ENCODE data around the gene AFAP1L1.
A peak's percentile ranks its signal among the peaks of the same experiment; 100 is the strongest.

Gene AFAP1L1

DNA sequence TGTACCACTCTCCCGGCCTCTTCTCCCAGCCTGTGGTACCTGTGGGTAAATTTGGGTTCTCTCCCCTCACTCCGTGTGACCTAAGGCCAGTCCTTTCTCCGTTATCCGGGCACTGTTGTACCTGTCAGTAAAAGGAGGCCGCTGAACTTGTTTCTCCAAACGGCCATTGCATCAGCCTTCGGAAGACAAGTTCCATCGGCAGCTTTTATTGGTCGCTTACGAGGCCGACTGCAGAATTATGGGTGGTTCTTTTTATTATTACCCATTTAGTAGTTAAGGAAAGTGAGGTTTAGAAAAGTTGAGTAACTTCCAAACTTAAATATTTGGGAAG, 74.2 kb downstream of the AFAP1L1 start:
- H2AK5ac ChIP-seq (ENCODE audit: low read depth, low read length): peak overlapping the region; percentile 54
- H3K4me3 ChIP-seq (ENCODE audit: low read length in 2 of 2): peak overlapping the region; percentile 91 to 93
- H2AFZ ChIP-seq (ENCODE audit: low read length): peak overlapping the region; percentile 86
- H2BK5ac ChIP-seq (ENCODE audit: low read length): peak overlapping the region; percentile 30
- H2BK12ac ChIP-seq (ENCODE audit: low read length): no peak overlapping the region
- H4K91ac ChIP-seq (ENCODE audit: low read depth, low read length, poor library complexity): peak overlapping the region; percentile 38
- WGBS, 2 donors (ENCODE audit: extremely low coverage in 2 of 2, insufficient read length in 2 of 2, insufficient replicate concordance in 1 of 2): no CpG with 5 or more reads among the region's 11 CpGs
- peak overlapping the region; percentile 98 for H3K9ac ChIP-seq (ENCODE audit: low read depth, low read length, poor library complexity)
- peak overlapping the region; percentile 96 for H3K18ac ChIP-seq (ENCODE audit: low read length)
- H3K79me1 ChIP-seq (ENCODE audit: low read depth, low read length): peaks cover 5% of the 10 kb centered on the region
- no peak overlapping the region for H3K4ac ChIP-seq (ENCODE audit: low read length)
- H3K36me3 ChIP-seq (replicated peaks in 1 of 2; ENCODE audit: control insufficient read depth in 2 of 2, insufficient read depth in 2 of 2, low read length in 2 of 2): peaks cover 16 to 40% of the 10 kb centered on the region in 2 donors
- H3K27ac ChIP-seq (replicated peaks; ENCODE audit: low read length): no peak overlapping the region
- no peaks in the 10 kb centered on the region for H3K27me3 ChIP-seq (ENCODE audit: control insufficient read depth in 3 of 3, insufficient read depth in 3 of 3, low read depth in 1 of 3, low read length in 3 of 3)
- H3K4me1 ChIP-seq (ENCODE audit: control insufficient read depth in 2 of 2, insufficient read depth in 1 of 2, low read depth in 1 of 2, low read length in 2 of 2): peaks cover 2 to 5% of the 10 kb centered on the region in 2 donors
- H4K8ac ChIP-seq (ENCODE audit: low read depth, low read length): no peak overlapping the region
- DNase-seq (ENCODE audit: low spot score): no peak
- peak overlapping the region; percentile 85 for H3K14ac ChIP-seq (ENCODE audit: low read length)
- H2BK120ac ChIP-seq (ENCODE audit: low read depth, low read length): no peak overlapping the region
- H3K4me2 ChIP-seq (ENCODE audit: insufficient read depth, low read length, poor library complexity, severe bottlenecking): peak overlapping the region; percentile 78
- no peak overlapping the region for H3K23ac ChIP-seq (ENCODE audit: low read depth, low read length, poor library complexity)
- H2BK15ac ChIP-seq (ENCODE audit: low read length): peak overlapping the region; percentile 76
- H3K9me3 ChIP-seq (replicated peaks in 1 of 2; ENCODE audit: control insufficient read depth in 2 of 2, insufficient read depth in 1 of 2, low read depth in 1 of 2, low read length in 2 of 2): no peaks in the 10 kb centered on the region

DNA sequence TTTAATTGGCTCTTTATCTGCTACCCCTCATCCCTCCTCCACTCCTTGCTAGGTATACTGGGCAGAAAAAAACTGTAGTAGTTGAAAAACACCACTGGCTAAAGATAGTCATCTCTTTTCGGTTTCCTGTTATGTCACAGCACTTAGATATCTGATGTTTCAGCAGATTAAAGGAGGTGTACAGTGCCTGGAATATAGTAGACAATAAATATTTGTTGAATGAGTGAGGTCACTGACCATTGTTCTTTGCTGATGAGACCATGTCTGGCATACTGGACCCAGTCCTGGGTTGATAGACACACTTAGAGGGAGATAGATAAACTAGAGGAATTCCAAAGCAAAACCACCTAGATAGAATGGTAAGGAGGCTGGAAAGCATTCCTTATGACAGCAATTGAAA, 76.9 kb downstream of the AFAP1L1 start:
- Histone ChIP-seq H3K4me1 (ENCODE audit: control insufficient read depth in 2 of 2, insufficient read depth in 1 of 2, low read depth in 1 of 2, low read length in 2 of 2) (peaks cover 2 to 5% of the 10 kb centered on the region in 2 donors), H3K9ac (ENCODE audit: low read depth, low read length, poor library complexity) (no peak overlapping the region), H3K4ac (ENCODE audit: low read length) (no peak overlapping the region), H3K9me3 (replicated peaks in 1 of 2; ENCODE audit: control insufficient read depth in 2 of 2, insufficient read depth in 1 of 2, low read depth in 1 of 2, low read length in 2 of 2) (no peaks in the 10 kb centered on the region), H2AFZ (ENCODE audit: low read length) (no peak overlapping the region), H3K27ac (replicated peaks; ENCODE audit: low read length) (no peak overlapping the region), H3K4me3 (ENCODE audit: low read length in 2 of 2) (no peak overlapping the region), H3K14ac (ENCODE audit: low read length) (no peak overlapping the region), H2AK5ac (ENCODE audit: low read depth, low read length) (no peak overlapping the region), H3K4me2 (ENCODE audit: insufficient read depth, low read length, poor library complexity, severe bottlenecking) (no peak overlapping the region), H2BK15ac (ENCODE audit: low read length) (no peak overlapping the region), H3K23ac (ENCODE audit: low read depth, low read length, poor library complexity) (no peak overlapping the region), H2BK5ac (ENCODE audit: low read length) (no peak overlapping the region), H3K18ac (ENCODE audit: low read length) (no peak overlapping the region), H2BK120ac (ENCODE audit: low read depth, low read length) (no peak overlapping the region), H2BK12ac (ENCODE audit: low read length) (no peak overlapping the region), H3K36me3 (replicated peaks in 1 of 2; ENCODE audit: control insufficient read depth in 2 of 2, insufficient read depth in 2 of 2, low read length in 2 of 2) (peaks cover 22 to 67% of the 10 kb centered on the region in 2 donors), H4K8ac (ENCODE audit: low read depth, low read length) (no peak overlapping the region), H4K91ac (ENCODE audit: low read depth, low read length, poor library complexity) (no peak overlapping the region), H3K79me1 (ENCODE audit: low read depth, low read length) (peaks cover 5% of the 10 kb centered on the region), H3K27me3 (ENCODE audit: control insufficient read depth in 3 of 3, insufficient read depth in 3 of 3, low read depth in 1 of 3, low read length in 3 of 3) (no peaks in the 10 kb centered on the region)
- no CpG with 5 or more reads among the region's 1 CpG for WGBS, 2 donors (ENCODE audit: extremely low coverage in 2 of 2, insufficient read length in 2 of 2, insufficient replicate concordance in 1 of 2)
- DNase-seq (ENCODE audit: low spot score): no peak

DNA sequence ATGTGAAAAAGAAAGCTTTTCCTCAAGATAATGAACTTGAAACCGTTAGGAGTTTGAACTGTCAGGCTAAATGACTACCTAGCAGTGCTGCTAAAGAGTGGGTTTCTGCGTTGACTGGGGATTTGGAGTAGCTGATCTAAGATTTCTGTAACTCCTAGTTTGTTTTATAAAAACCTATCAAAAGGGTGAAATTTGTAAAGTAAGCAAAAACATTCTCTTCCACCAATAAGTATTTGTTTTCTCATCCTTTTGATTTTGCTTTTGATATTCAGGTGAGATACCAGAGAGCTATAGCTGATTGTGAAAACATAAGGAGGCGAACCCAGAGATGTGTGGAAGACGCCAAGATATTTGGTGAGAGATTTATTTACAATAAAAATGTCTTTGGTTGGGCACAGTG, 77.7 kb downstream of the AFAP1L1 start:
- H4K91ac ChIP-seq (ENCODE audit: low read depth, low read length, poor library complexity): no peak overlapping the region
- peaks cover 5% of the 10 kb centered on the region for H3K79me1 ChIP-seq (ENCODE audit: low read depth, low read length)
- no peaks in the 10 kb centered on the region for H3K9me3 ChIP-seq (replicated peaks in 1 of 2; ENCODE audit: control insufficient read depth in 2 of 2, insufficient read depth in 1 of 2, low read depth in 1 of 2, low read length in 2 of 2)
- H3K4me3 ChIP-seq (ENCODE audit: low read length in 2 of 2): no peak overlapping the region
- no peak overlapping the region for H2BK12ac ChIP-seq (ENCODE audit: low read length)
- no peak overlapping the region for H3K4me2 ChIP-seq (ENCODE audit: insufficient read depth, low read length, poor library complexity, severe bottlenecking)
- H2AK5ac ChIP-seq (ENCODE audit: low read depth, low read length): no peak overlapping the region
- H3K27me3 ChIP-seq (ENCODE audit: control insufficient read depth in 3 of 3, insufficient read depth in 3 of 3, low read depth in 1 of 3, low read length in 3 of 3): no peaks in the 10 kb centered on the region
- H3K18ac ChIP-seq (ENCODE audit: low read length): no peak overlapping the region
- H3K4ac ChIP-seq (ENCODE audit: low read length): no peak overlapping the region
- no peak overlapping the region for H3K14ac ChIP-seq (ENCODE audit: low read length)
- peaks cover 2 to 3% of the 10 kb centered on the region in 2 donors for H3K4me1 ChIP-seq (ENCODE audit: control insufficient read depth in 2 of 2, insufficient read depth in 1 of 2, low read depth in 1 of 2, low read length in 2 of 2)
- no peak overlapping the region for H3K27ac ChIP-seq (replicated peaks; ENCODE audit: low read length)
- H3K36me3 ChIP-seq (replicated peaks in 1 of 2; ENCODE audit: control insufficient read depth in 2 of 2, insufficient read depth in 2 of 2, low read length in 2 of 2): peaks cover 22 to 76% of the 10 kb centered on the region in 2 donors
- DNase-seq (ENCODE audit: low spot score): no peak
- WGBS, 2 donors (ENCODE audit: extremely low coverage in 2 of 2, insufficient read length in 2 of 2, insufficient replicate concordance in 1 of 2): no CpG with 5 or more reads among the region's 4 CpGs
- no peak overlapping the region for H2BK15ac ChIP-seq (ENCODE audit: low read length)
- no peak overlapping the region for H2BK120ac ChIP-seq (ENCODE audit: low read depth, low read length)
- H2BK5ac ChIP-seq (ENCODE audit: low read length): no peak overlapping the region
- no peak overlapping the region for H4K8ac ChIP-seq (ENCODE audit: low read depth, low read length)
- no peak overlapping the region for H3K9ac ChIP-seq (ENCODE audit: low read depth, low read length, poor library complexity)
- no peak overlapping the region for H2AFZ ChIP-seq (ENCODE audit: low read length)
- no peak overlapping the region for H3K23ac ChIP-seq (ENCODE audit: low read depth, low read length, poor library complexity)

DNA sequence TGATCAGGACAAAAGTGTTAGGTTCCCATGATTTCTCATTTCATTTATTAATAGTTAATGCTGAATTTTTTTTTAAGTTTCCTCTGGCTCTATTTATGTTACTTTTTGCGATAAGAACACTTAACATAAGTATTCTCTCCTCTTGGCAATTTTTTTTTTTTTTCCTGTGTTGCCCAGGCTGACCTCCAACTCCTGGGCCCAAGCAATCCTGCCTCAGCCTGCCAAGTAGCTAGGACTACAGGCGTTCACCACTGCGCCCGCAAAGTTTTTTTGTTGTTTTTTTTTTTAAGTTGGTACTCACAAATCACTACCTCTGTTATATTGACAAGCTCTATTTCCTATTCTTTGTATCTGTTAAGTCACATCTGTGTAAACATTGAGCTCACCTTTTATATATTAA, 80.5 kb downstream of the AFAP1L1 start:
- DNase-seq (ENCODE audit: low spot score): no peak
- Histone ChIP-seq H3K4me3 (ENCODE audit: low read length in 2 of 2) (no peak overlapping the region), H3K4me1 (ENCODE audit: control insufficient read depth in 2 of 2, insufficient read depth in 1 of 2, low read depth in 1 of 2, low read length in 2 of 2) (peaks cover 0 to 2% of the 10 kb centered on the region in 2 donors), H3K4me2 (ENCODE audit: insufficient read depth, low read length, poor library complexity, severe bottlenecking) (no peak overlapping the region), H3K23ac (ENCODE audit: low read depth, low read length, poor library complexity) (no peak overlapping the region), H2BK15ac (ENCODE audit: low read length) (no peak overlapping the region), H3K14ac (ENCODE audit: low read length) (no peak overlapping the region), H2BK5ac (ENCODE audit: low read length) (no peak overlapping the region), H4K91ac (ENCODE audit: low read depth, low read length, poor library complexity) (no peak overlapping the region), H3K27me3 (ENCODE audit: control insufficient read depth in 3 of 3, insufficient read depth in 3 of 3, low read depth in 1 of 3, low read length in 3 of 3) (no peaks in the 10 kb centered on the region), H2AFZ (ENCODE audit: low read length) (no peak overlapping the region), H3K9me3 (replicated peaks in 1 of 2; ENCODE audit: control insufficient read depth in 2 of 2, insufficient read depth in 1 of 2, low read depth in 1 of 2, low read length in 2 of 2) (no peaks in the 10 kb centered on the region), H4K8ac (ENCODE audit: low read depth, low read length) (no peak overlapping the region), H3K18ac (ENCODE audit: low read length) (no peak overlapping the region), H3K4ac (ENCODE audit: low read length) (no peak overlapping the region), H3K79me1 (ENCODE audit: low read depth, low read length) (no peaks in the 10 kb centered on the region), H2BK12ac (ENCODE audit: low read length) (no peak overlapping the region), H3K27ac (replicated peaks; ENCODE audit: low read length) (no peak overlapping the region), H3K9ac (ENCODE audit: low read depth, low read length, poor library complexity) (no peak overlapping the region), H3K36me3 (replicated peaks in 1 of 2; ENCODE audit: control insufficient read depth in 2 of 2, insufficient read depth in 2 of 2, low read length in 2 of 2) (peaks cover 24 to 90% of the 10 kb centered on the region in 2 donors), H2BK120ac (ENCODE audit: low read depth, low read length) (no peak overlapping the region), H2AK5ac (ENCODE audit: low read depth, low read length) (no peak overlapping the region)
- WGBS, 2 donors (ENCODE audit: extremely low coverage in 2 of 2, insufficient read length in 2 of 2, insufficient replicate concordance in 1 of 2): no CpG with 5 or more reads among the region's 4 CpGs
